HG03469 (cell line): Measurements from ENCODE around the gene BTG2.
A peak's percentile ranks its signal among the peaks of the same experiment; 100 is the strongest.
"Not testable (repeated sequence)": the region's sequence is repeated elsewhere in the genome, so short reads cannot be mapped to it uniquely, and the experiment has no call there.

Source experiments
- ATAC-seq: cut with Tn5 transposase; IDR thresholded peaks from one replicate; pipeline ENCODE4 v1.9.1; 2021; ENCODE audit warnings: mild to moderate bottlenecking, moderate library complexity, moderate number of reproducible peaks; ENCODE audit not compliant: unreplicated experiment

BTG2 gene

GRCh38 chr1:203304919-203305808 is at the start of gene BTG2:
Gene BTG2 (plus strand): TSS chr1:203305519. CDS start chr1:203305607, 88 bp downstream.
- ATAC-seq, result peak; percentile 38

- ATAC-seq, result not testable (repeated sequence)
Observed at GRCh38 chr1:203256636-203257035, 48.7 kb upstream of the BTG2 start.

- ATAC-seq, result no peak
Observed at GRCh38 chr1:203263496-203263895, 41.8 kb upstream of the BTG2 start.

GRCh38 chr1:203264052-203264501 is 41.2 kb upstream of the BTG2 start:
- no peak for ATAC-seq

- ATAC-seq, result no peak
Observed at GRCh38 chr1:203265541-203265940, 39.8 kb upstream of the BTG2 start.

- ATAC-seq, result not testable (repeated sequence)
Observed at GRCh38 chr1:203266140-203266539, 39.2 kb upstream of the BTG2 start.

GRCh38 chr1:203267347-203267846 is 37.9 kb upstream of the BTG2 start:
- no peak for ATAC-seq

GRCh38 chr1:203267912-203268311 is 37.4 kb upstream of the BTG2 start:
- no peak for ATAC-seq

GRCh38 chr1:203268901-203269653 is 36.2 kb upstream of the BTG2 start:
- ATAC-seq, result no peak

- ATAC-seq, result no peak
Observed at GRCh38 chr1:203269654-203270020, 35.7 kb upstream of the BTG2 start.

GRCh38 chr1:203270448-203270847 is 34.9 kb upstream of the BTG2 start:
- ATAC-seq, result no peak

GRCh38 chr1:203271018-203271743 is 34.1 kb upstream of the BTG2 start:
- ATAC-seq, result peak; percentile 27

GRCh38 chr1:203271962-203272632 is 33.2 kb upstream of the BTG2 start:
- no peak for ATAC-seq

- no peak for ATAC-seq
Observed at GRCh38 chr1:203272633-203273205, 32.6 kb upstream of the BTG2 start.

- ATAC-seq, result no peak
Observed at GRCh38 chr1:203273206-203273868, 32.0 kb upstream of the BTG2 start.

- no peak for ATAC-seq
Observed at GRCh38 chr1:203273869-203274602, 31.3 kb upstream of the BTG2 start.

- no peak for ATAC-seq
Observed at GRCh38 chr1:203274603-203275381, 30.5 kb upstream of the BTG2 start.

GRCh38 chr1:203275656-203276272 is 29.6 kb upstream of the BTG2 start:
- ATAC-seq, result no peak
